ENCODE measurements around the gene LRRC8A.

- TF ChIP-seq CTCF (conservative IDR thresholded peaks at IDR 0.05; ENCODE audit: low read length) (no peak), EZH2phosphoT487 (IDR thresholded peaks at IDR 0.05; ENCODE audit: borderline replicate concordance) (no peak)
These were observed 55.6 kb downstream of the LRRC8A start for GRCh38 chr9:128937310-128938165.
